ENCODE data around the gene ADAMTS7.
A peak's percentile ranks its signal among the peaks of the same experiment; 100 is the strongest.

The ADAMTS7 gene

GRCh38 chr15:78810003-78810361 is 1.3 kb downstream of the ADAMTS7 start:
- no peak overlapping the region for H3K27ac ChIP-seq (ENCODE audit: extremely low read depth, low read depth, low read length)
- ChIA-PET POLR2A (interaction anchor here (2.1 kb wide), 1 partner anchor 64 kb away, joined by 7 read pairs; no protein-coding TSS in a partner anchor), CTCF (interaction anchor here (0.5 to 0.7 kb wide), 5 partner anchors 10 to 344 kb away, joined by 3 to 8 read pairs (median 3); no protein-coding TSS in a partner anchor)
- TF ChIP-seq ZNF692 (tag by site-specific recombination; IDR thresholded peaks at IDR 0.05) (0 out of 2 replicates have a peak, but pooled peaks have one; percentile 39), ZNF580 (tag by site-specific recombination; IDR thresholded peaks at IDR 0.05) (no peak), ZIC2 (tag by site-specific recombination; IDR thresholded peaks at IDR 0.05) (peak; percentile 51), ZBTB49 (tag by site-specific recombination; IDR thresholded peaks at IDR 0.05; ENCODE audit: low read depth) (no peak), ZNF404 (tag by site-specific recombination; IDR thresholded peaks at IDR 0.05) (no peak), ZNF585B (tag by site-specific recombination; IDR thresholded peaks at IDR 0.05) (no peak), ZNF18 (tag by site-specific recombination; IDR thresholded peaks at IDR 0.05) (no peak), ZNF324 (tag by site-specific recombination; IDR thresholded peaks at IDR 0.05) (no peak), GLIS1 (tag by site-specific recombination; IDR thresholded peaks at IDR 0.05) (no peak), ZNF157 (tag by site-specific recombination; IDR thresholded peaks at IDR 0.05) (no peak), ZFP69B (tag by site-specific recombination; IDR thresholded peaks at IDR 0.05) (peak; percentile 58; the same call in 1 of the 2 replicates), KLF9 (tag by site-specific recombination; IDR thresholded peaks at IDR 0.05; ENCODE audit: low read depth) (no peak), ZNF2 (tag by site-specific recombination; IDR thresholded peaks at IDR 0.05) (no peak), ZBTB48 (tag by site-specific recombination; IDR thresholded peaks at IDR 0.05) (no peak), ZNF155 (tag by site-specific recombination; IDR thresholded peaks at IDR 0.05) (no peak), ZBTB17 (tag by site-specific recombination; IDR thresholded peaks at IDR 0.05) (peak; percentile 65; the same call in 1 of the 2 replicates), ZNF768 (tag by site-specific recombination; IDR thresholded peaks at IDR 0.05) (no peak), OVOL3 (tag by site-specific recombination; IDR thresholded peaks at IDR 0.05) (no peak), GFI1B (tag by site-specific recombination; IDR thresholded peaks at IDR 0.05) (no peak), PRDM4 (tag by site-specific recombination; IDR thresholded peaks at IDR 0.05) (no peak), SALL2 (tag by site-specific recombination; IDR thresholded peaks at IDR 0.05; ENCODE audit: borderline replicate concordance) (no peak), RBAK (tag by site-specific recombination; IDR thresholded peaks at IDR 0.05) (no peak), ZEB2 (tag by site-specific recombination; IDR thresholded peaks at IDR 0.05) (no peak), ZNF830 (tag by site-specific recombination; IDR thresholded peaks at IDR 0.05; ENCODE audit: low read depth) (no peak), ZNF19 (tag by site-specific recombination; IDR thresholded peaks at IDR 0.05; ENCODE audit: low read depth) (no peak), BCL6B (tag by site-specific recombination; IDR thresholded peaks at IDR 0.05) (no peak), ZNF664 (tag by site-specific recombination; IDR thresholded peaks at IDR 0.05) (no peak), ZNF350 (tag by site-specific recombination; IDR thresholded peaks at IDR 0.05) (no peak), ZNF366 (tag by site-specific recombination; conservative IDR thresholded peaks at IDR 0.05) (no peak), ZNF292 (tag by site-specific recombination; IDR thresholded peaks at IDR 0.05; ENCODE audit: borderline replicate concordance, low read depth) (no peak), ZNF133 (tag by site-specific recombination; IDR thresholded peaks at IDR 0.05) (no peak)

More at GRCh38 chr15:78810003-78810361, 1.3 kb downstream of the ADAMTS7 start:
- H3K4me1 ChIP-seq (ENCODE audit: control insufficient read depth, insufficient read depth, low read length) = peaks cover 3% of the 10 kb centered on the region; the same call in 1 of the 2 replicates
- no peaks in the 10 kb centered on the region; a peak in 1 of 3 replicates for H3K36me3 ChIP-seq (ENCODE audit: control insufficient read depth in 2 of 2, insufficient read depth in 1 of 2, low read length in 2 of 2)
- H3K9me3 ChIP-seq (ENCODE audit: control insufficient read depth, insufficient read depth, low read depth, low read length) = no peaks in the 10 kb centered on the region
- H3K4me3 ChIP-seq (ENCODE audit: low read depth, low read length) = peak overlapping the region; percentile 56; the same call in 1 of the 2 replicates
